COLO668 (cell line): ENCODE measurements around the gene ELAPOR1.
A peak's percentile ranks its signal among the peaks of the same experiment; 100 is the strongest.
"Not testable (repeated sequence)": the region's sequence is repeated elsewhere in the genome, so short reads cannot be mapped to it uniquely, and the experiment has no call there.

Source experiments
- DNase-seq: peaks from one replicate; lab custom pipeline; 2025; ENCODE audit not compliant: unreplicated experiment; lab: John Stamatoyannopoulos, UW

ELAPOR1 gene

GRCh38 chr1:109134423-109134822 is 20.5 kb downstream of the ELAPOR1 start:
- peak; percentile 77 for DNase-seq

- DNase-seq, result no peak
These were observed 22.0 kb downstream of the ELAPOR1 start for GRCh38 chr1:109135940-109136339.

GRCh38 chr1:109136766-109137165 is 22.9 kb downstream of the ELAPOR1 start:
- no peak for DNase-seq

GRCh38 chr1:109137958-109138357 is 24.0 kb downstream of the ELAPOR1 start:
- DNase-seq, result peak; percentile 68

GRCh38 chr1:109138358-109138757 is 24.4 kb downstream of the ELAPOR1 start:
- DNase-seq, result peak; percentile 78

- DNase-seq, result no peak
These were observed 26.5 kb downstream of the ELAPOR1 start for GRCh38 chr1:109140392-109140791.

GRCh38 chr1:109142260-109142659 is 28.3 kb downstream of the ELAPOR1 start:
- DNase-seq, result peak; percentile 46

GRCh38 chr1:109142725-109143124 is 28.8 kb downstream of the ELAPOR1 start:
- DNase-seq, result not testable (repeated sequence)

GRCh38 chr1:109148987-109149561 is 35.2 kb downstream of the ELAPOR1 start:
- no peak for DNase-seq

- no peak for DNase-seq
These were observed 36.1 kb downstream of the ELAPOR1 start for GRCh38 chr1:109149874-109150601.

GRCh38 chr1:109151146-109151990 is 37.5 kb downstream of the ELAPOR1 start:
- DNase-seq, result peak; percentile 80

GRCh38 chr1:109152196-109152595 is 38.3 kb downstream of the ELAPOR1 start:
- no peak for DNase-seq

GRCh38 chr1:109156916-109157385 is 43.0 kb downstream of the ELAPOR1 start:
- no peak for DNase-seq

- DNase-seq, result peak; percentile 50
These were observed 44.5 kb downstream of the ELAPOR1 start for GRCh38 chr1:109158433-109158832.

- DNase-seq, result no peak
These were observed 45.4 kb downstream of the ELAPOR1 start for GRCh38 chr1:109159326-109159725.

GRCh38 chr1:109160071-109160840 is 46.3 kb downstream of the ELAPOR1 start:
- no peak for DNase-seq

GRCh38 chr1:109161858-109162606 is 48.1 kb downstream of the ELAPOR1 start:
- DNase-seq, result no peak

- DNase-seq, result no peak
These were observed 48.7 kb downstream of the ELAPOR1 start for GRCh38 chr1:109162626-109163025.

- DNase-seq, result no peak
These were observed 49.6 kb downstream of the ELAPOR1 start for GRCh38 chr1:109163551-109163950.
